ENCODE measurements around the gene MAT1A. TPM values are rescaled to one million over a fixed set of nuclear protein-coding genes. Genes with fewer than 3 reads are reported as not detected.

Gene MAT1A
- total and polyA plus RNA-seq, 2 of the 13 experiments (the other 11 are each of a cell fraction or from before 2014, with no cell fraction given): 57.1 to 76.9 TPM

DNA sequence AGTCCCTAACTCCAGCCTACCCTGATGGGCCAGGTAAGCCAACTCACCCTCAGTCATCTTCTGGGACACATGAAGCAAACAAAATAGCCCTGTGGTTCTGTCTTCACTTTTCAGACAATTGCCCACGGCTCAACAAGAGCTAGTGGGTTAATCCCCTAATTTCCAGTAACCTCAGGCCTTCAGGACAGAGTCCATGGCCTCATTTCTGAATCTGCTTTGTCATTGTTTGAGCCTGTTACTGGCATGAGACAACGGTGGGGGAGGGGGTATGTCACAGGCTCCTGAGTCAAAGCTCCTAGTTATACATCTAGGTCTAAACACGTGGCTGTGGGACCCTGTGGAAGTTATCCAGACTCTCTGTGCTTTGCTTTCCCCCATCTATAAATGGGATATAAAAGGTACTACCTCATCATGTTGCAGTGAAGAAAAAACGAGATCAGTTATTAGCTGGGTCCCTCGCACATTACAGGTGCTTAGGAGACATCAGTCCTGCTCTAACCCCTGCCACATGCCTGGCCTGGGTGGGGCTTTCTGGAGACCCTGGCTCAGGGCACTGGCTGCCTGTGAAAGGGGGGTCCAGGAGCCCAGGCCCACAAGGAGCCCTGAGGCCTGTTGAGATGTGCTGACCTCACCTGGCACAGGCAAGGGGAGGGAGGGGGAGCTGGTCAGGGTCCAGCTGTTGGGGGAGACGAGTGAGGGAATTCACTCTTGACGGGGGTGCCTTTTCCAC, 16.5 kb downstream of the MAT1A start (continued):
- TF ChIP-seq, protein P1, sequence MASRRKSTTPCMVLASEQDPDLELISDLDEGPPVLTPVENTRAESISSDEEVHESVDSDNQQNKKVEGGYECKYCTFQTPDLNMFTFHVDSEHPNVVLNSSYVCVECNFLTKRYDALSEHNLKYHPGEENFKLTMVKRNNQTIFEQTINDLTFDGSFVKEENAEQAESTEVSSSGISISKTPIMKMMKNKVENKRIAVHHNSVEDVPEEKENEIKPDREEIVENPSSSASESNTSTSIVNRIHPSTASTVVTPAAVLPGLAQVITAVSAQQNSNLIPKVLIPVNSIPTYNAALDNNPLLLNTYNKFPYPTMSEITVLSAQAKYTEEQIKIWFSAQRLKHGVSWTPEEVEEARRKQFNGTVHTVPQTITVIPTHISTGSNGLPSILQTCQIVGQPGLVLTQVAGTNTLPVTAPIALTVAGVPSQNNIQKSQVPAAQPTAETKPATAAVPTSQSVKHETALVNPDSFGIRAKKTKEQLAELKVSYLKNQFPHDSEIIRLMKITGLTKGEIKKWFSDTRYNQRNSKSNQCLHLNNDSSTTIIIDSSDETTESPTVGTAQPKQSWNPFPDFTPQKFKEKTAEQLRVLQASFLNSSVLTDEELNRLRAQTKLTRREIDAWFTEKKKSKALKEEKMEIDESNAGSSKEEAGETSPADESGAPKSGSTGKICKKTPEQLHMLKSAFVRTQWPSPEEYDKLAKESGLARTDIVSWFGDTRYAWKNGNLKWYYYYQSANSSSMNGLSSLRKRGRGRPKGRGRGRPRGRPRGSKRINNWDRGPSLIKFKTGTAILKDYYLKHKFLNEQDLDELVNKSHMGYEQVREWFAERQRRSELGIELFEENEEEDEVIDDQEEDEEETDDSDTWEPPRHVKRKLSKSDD (CRISPR knock-in tag; IDR thresholded peaks at IDR 0.05; ENCODE audit: low read depth): no peak
- TF ChIP-seq ZNF720 (CRISPR knock-in tag; IDR thresholded peaks at IDR 0.05) (no peak), SP4 (CRISPR knock-in tag; IDR thresholded peaks at IDR 0.05) (no peak), ZNF501 (CRISPR knock-in tag; IDR thresholded peaks at IDR 0.05) (no peak), ZNF850 (CRISPR knock-in tag; conservative IDR thresholded peaks at IDR 0.05) (no peak), HINFP (CRISPR knock-in tag; IDR thresholded peaks at IDR 0.05; ENCODE audit: low read depth) (no peak), ZNF263 (CRISPR knock-in tag; IDR thresholded peaks at IDR 0.05) (no peak), PRPF4 (IDR thresholded peaks at IDR 0.05; ENCODE audit: low read depth, low read length, poor library complexity, severe bottlenecking) (no peak), GABPA (IDR thresholded peaks at IDR 0.05; ENCODE audit: low read depth, low read length) (no peak), GABPA (CRISPR knock-in tag; IDR thresholded peaks at IDR 0.05; ENCODE audit: low read depth) (no peak), SKI (IDR thresholded peaks at IDR 0.05; ENCODE audit: partially characterized antibody) (no peak), ZNF354B (CRISPR knock-in tag; IDR thresholded peaks at IDR 0.05) (no peak), KLF11 (CRISPR knock-in tag; IDR thresholded peaks at IDR 0.05) (no peak), HDAC1 (CRISPR knock-in tag; IDR thresholded peaks at IDR 0.05) (peak; percentile 66), NFRKB (IDR thresholded peaks at IDR 0.05) (no peak), NKX3-1 (CRISPR knock-in tag; IDR thresholded peaks at IDR 0.05) (no peak), LCORL (IDR thresholded peaks at IDR 0.05) (peak; percentile 62; the same call in 1 of the 2 replicates), LCORL (CRISPR knock-in tag; IDR thresholded peaks at IDR 0.05) (peak; percentile 90), HOXD1 (CRISPR knock-in tag; IDR thresholded peaks at IDR 0.05) (0 out of 2 replicates have a peak, but pooled peaks have one; percentile 65)
- TF ChIP-seq, protein P2, sequence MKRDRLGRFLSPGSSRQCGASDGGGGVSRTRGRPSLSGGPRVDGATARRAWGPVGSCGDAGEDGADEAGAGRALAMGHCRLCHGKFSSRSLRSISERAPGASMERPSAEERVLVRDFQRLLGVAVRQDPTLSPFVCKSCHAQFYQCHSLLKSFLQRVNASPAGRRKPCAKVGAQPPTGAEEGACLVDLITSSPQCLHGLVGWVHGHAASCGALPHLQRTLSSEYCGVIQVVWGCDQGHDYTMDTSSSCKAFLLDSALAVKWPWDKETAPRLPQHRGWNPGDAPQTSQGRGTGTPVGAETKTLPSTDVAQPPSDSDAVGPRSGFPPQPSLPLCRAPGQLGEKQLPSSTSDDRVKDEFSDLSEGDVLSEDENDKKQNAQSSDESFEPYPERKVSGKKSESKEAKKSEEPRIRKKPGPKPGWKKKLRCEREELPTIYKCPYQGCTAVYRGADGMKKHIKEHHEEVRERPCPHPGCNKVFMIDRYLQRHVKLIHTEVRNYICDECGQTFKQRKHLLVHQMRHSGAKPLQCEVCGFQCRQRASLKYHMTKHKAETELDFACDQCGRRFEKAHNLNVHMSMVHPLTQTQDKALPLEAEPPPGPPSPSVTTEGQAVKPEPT (CRISPR knock-in tag; IDR thresholded peaks at IDR 0.05; ENCODE audit: low read depth): no peak
- TF ChIP-seq, protein P3, sequence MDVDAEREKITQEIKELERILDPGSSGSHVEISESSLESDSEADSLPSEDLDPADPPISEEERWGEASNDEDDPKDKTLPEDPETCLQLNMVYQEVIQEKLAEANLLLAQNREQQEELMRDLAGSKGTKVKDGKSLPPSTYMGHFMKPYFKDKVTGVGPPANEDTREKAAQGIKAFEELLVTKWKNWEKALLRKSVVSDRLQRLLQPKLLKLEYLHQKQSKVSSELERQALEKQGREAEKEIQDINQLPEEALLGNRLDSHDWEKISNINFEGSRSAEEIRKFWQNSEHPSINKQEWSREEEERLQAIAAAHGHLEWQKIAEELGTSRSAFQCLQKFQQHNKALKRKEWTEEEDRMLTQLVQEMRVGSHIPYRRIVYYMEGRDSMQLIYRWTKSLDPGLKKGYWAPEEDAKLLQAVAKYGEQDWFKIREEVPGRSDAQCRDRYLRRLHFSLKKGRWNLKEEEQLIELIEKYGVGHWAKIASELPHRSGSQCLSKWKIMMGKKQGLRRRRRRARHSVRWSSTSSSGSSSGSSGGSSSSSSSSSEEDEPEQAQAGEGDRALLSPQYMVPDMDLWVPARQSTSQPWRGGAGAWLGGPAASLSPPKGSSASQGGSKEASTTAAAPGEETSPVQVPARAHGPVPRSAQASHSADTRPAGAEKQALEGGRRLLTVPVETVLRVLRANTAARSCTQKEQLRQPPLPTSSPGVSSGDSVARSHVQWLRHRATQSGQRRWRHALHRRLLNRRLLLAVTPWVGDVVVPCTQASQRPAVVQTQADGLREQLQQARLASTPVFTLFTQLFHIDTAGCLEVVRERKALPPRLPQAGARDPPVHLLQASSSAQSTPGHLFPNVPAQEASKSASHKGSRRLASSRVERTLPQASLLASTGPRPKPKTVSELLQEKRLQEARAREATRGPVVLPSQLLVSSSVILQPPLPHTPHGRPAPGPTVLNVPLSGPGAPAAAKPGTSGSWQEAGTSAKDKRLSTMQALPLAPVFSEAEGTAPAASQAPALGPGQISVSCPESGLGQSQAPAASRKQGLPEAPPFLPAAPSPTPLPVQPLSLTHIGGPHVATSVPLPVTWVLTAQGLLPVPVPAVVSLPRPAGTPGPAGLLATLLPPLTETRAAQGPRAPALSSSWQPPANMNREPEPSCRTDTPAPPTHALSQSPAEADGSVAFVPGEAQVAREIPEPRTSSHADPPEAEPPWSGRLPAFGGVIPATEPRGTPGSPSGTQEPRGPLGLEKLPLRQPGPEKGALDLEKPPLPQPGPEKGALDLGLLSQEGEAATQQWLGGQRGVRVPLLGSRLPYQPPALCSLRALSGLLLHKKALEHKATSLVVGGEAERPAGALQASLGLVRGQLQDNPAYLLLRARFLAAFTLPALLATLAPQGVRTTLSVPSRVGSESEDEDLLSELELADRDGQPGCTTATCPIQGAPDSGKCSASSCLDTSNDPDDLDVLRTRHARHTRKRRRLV (CRISPR knock-in tag; IDR thresholded peaks at IDR 0.05): no peak

Data from HepG2 (cell line).